Astrocyte of the cerebellum (primary cell): ENCODE data around the gene CFLAR.
"Not testable (repeated sequence)": the region's sequence is repeated elsewhere in the genome, so short reads cannot be mapped to it uniquely, and the experiment has no call there.

ENCODE experiments used
- DNase-seq: peaks from one replicate; pipeline ENCODE4 v3.0.0-alpha.2; 2011; ENCODE audit warnings: low read depth
- H3K4me3 ChIP-seq: 2 replicates; pipeline ENCODE4 v1.5.1; 2011; ENCODE audit warnings: mild to moderate bottlenecking, low read depth, low read length, moderate library complexity
- in situ Hi-C: cut with HindIII; loops from 2 replicates; pipeline ENCODE4 v1.10.0; 2017; ENCODE audit warnings: low sequenced_read_pairs
- TF ChIP-seq, protein P1 (sequence below): IDR thresholded peaks from 2 replicates; pipeline ENCODE4 v1.5.1; 2012; ENCODE audit warnings: low read length, low read depth, moderate library complexity, mild to moderate bottlenecking; ENCODE audit errors: missing control alignments

Gene CFLAR

GRCh38 chr2:201136889-201137321 is 20.9 kb downstream of the CFLAR start:
- TF ChIP-seq, protein P1, sequence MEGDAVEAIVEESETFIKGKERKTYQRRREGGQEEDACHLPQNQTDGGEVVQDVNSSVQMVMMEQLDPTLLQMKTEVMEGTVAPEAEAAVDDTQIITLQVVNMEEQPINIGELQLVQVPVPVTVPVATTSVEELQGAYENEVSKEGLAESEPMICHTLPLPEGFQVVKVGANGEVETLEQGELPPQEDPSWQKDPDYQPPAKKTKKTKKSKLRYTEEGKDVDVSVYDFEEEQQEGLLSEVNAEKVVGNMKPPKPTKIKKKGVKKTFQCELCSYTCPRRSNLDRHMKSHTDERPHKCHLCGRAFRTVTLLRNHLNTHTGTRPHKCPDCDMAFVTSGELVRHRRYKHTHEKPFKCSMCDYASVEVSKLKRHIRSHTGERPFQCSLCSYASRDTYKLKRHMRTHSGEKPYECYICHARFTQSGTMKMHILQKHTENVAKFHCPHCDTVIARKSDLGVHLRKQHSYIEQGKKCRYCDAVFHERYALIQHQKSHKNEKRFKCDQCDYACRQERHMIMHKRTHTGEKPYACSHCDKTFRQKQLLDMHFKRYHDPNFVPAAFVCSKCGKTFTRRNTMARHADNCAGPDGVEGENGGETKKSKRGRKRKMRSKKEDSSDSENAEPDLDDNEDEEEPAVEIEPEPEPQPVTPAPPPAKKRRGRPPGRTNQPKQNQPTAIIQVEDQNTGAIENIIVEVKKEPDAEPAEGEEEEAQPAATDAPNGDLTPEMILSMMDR, result no peak
- no peak for DNase-seq
- H3K4me3 ChIP-seq, result no peak overlapping the region
- in situ Hi-C loops, result no loop called here

DNA sequence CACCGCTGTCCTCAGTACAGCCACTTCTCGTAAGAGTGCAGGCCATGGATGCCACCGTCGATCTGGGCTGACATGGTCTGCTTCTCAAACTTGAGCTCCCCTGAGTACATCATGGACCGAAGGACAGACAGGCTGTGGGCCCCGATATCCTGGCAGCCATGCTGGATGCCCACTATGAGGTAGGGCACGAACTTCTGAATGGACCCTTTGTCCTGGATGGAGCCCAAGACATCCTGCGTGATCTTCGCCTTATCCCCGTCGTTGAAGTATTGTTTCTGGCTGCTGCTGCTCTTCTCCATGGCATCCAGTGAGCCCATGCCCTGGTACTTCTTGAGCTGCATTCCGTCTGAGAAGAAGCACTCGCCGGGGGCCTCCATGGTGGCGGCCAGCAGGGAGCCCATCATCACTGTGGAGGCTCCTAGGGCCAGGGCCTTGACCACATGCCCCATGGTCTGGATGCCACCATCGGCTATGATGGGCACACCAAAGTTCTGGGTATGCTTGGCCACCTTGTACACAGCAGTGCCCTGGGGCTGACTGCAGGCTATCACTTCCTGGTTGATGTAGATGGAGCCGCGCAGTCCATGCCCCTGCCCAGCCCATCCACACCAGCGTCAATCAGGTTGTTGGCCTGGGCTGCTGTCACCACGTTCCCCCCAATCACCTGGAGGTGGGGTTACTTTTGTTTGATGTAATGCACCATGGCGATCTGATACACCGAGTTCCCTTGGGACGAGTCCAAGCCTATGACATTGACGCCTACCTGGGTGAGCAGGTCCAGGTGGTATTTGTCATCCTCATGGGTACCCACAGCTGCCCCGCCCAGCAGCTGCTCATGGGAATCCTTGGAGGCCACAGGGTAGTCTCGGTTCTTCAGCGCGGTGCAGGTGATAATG is 21.8 kb downstream of the CFLAR start:
- no peak for DNase-seq

GRCh38 chr2:201138401-201138970 is 22.5 kb downstream of the CFLAR start:
- no peak overlapping the region for H3K4me3 ChIP-seq
- in situ Hi-C loops, result no loop called here
- no peak for DNase-seq
- TF ChIP-seq, protein P1, result no peak

More for the DNA sequence above, 21.8 kb downstream of the CFLAR start:
- TF ChIP-seq, protein P1, result no peak
- H3K4me3 ChIP-seq, result no peak overlapping the region
- in situ Hi-C loops, result no loop called here

DNA sequence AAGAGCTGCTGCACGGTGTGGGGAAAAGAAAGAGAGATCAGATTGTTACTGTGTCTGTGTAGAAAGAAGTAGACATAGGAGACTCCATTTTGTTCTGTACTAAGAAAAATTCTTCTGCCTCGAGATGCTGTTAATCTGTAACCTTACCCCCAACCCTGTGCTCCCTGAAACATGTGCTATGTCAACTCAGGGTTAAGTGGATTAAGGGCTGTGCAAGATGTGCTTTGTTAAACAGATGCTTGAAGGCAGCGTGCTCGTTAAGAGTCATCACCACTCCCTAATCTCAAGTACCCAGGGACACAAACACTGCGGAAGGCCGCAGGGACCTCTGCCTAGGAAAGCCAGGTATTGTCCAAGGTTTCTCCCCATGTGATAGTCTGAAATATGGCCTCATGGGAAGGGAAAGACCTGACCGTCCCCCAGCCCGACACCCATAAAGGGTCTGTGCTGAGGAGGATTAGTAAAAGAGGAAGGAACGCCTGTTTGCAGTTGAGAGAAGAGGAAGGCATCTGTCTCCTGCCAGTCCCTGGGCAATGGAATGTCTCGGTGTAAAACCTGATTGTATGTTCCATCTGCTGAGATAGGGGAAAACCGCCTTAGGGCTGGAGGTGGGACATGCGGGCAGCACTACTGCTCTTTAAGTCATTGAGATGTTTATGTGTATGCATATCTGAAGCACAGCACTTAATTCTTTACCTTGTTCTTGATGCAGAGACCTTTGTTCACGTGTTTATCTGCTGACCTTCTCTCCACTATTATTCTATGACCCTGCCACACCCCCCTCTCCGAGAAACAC is 23.2 kb downstream of the CFLAR start:
- in situ Hi-C loops, DNase-seq, H3K4me3 ChIP-seq: not testable (repeated sequence)

GRCh38 chr2:201139836-201140604 is 24.1 kb downstream of the CFLAR start:
- in situ Hi-C loops, result no loop called here
- H3K4me3 ChIP-seq, result no peak overlapping the region
- DNase-seq, result no peak
- TF ChIP-seq, protein P1, result no peak

DNA sequence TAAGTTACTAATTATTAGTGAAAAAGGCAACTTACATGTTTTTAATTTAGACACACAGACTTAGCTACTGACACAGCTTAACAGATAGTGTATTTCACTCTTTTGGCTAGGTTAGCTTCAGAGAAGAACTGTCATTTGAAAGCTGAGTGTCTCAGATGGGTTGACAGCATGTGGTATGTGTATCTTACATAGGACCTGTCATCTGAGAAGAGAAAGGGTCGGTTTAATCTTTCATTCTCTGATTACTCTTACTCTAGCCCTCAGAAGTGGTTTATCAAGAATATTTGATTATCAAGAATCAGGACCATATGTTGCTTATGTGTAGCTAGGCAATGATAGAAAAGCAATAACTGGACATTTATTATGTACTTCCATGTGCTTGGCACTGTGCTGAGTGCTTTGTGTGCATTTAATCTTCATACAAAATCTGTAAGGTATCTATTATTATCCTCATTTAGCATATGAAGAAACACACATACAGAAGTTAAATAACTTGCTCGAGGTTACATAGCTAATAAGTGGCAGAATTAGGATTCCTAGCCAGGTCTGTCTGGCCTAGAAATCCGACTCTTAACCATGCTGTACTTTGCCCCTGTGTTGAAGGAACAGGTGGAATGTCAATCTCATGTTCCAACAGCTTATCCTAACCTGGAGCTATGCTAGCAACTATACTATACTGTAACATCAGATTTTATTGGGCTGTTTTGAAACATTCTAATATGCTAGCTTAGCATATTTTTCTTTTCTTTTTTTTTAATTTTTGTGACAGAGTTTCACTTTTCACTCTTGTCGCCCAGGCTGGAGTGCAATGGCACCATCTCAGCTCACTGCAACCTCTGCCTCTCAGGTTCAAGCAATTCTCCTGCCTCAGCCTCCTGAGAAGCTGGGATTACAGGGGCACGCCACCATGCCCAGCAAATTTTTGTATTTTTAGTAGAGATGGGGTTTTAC is 28.4 kb downstream of the CFLAR start:
- DNase-seq, result no peak
- TF ChIP-seq, protein P1, result no peak
- no peak overlapping the region for H3K4me3 ChIP-seq
- in situ Hi-C loops, result no loop called here
